Measurements from ENCODE around the gene VPS41.

The VPS41 gene

GRCh38 chr7:38775506-38776175 is 133.3 kb downstream of the VPS41 start:
- ChIA-PET POLR2A (no interaction called here), CTCF (no interaction called here)
- no peak overlapping the region for H3K27ac ChIP-seq (ENCODE audit: extremely low read depth, low read depth, low read length)
- H3K4me1 ChIP-seq (ENCODE audit: control insufficient read depth, insufficient read depth, low read length), result no peaks in the 10 kb centered on the region; the same call in 1 of the 2 replicates
- peaks cover 0 to 5% of the 10 kb centered on the region in 2 experiments; a peak in 2 of 3 replicates for H3K36me3 ChIP-seq (ENCODE audit: control insufficient read depth in 2 of 2, insufficient read depth in 1 of 2, low read length in 2 of 2)
- no peak overlapping the region for H3K4me3 ChIP-seq (ENCODE audit: low read depth, low read length)
- H3K9me3 ChIP-seq (ENCODE audit: control insufficient read depth, insufficient read depth, low read depth, low read length), result no peaks in the 10 kb centered on the region
- TF ChIP-seq SCRT2 (tag by site-specific recombination; IDR thresholded peaks at IDR 0.05), result no peak
- no peak for TF ChIP-seq ZNF76 (tag by site-specific recombination; IDR thresholded peaks at IDR 0.05; ENCODE audit: borderline replicate concordance, low read depth)
- no peak for TF ChIP-seq PRDM4 (tag by site-specific recombination; IDR thresholded peaks at IDR 0.05)
- TF ChIP-seq SETDB1 (IDR thresholded peaks at IDR 0.05; ENCODE audit: insufficient read length, low read length), result no peak

- H3K4me3 ChIP-seq (ENCODE audit: low read depth, low read length), result no peak overlapping the region
- H3K4me1 ChIP-seq (ENCODE audit: control insufficient read depth, insufficient read depth, low read length), result no peaks in the 10 kb centered on the region; the same call in 1 of the 2 replicates
- H3K27ac ChIP-seq (ENCODE audit: extremely low read depth, low read depth, low read length), result no peak overlapping the region
- TF ChIP-seq ZNF530 (tag by site-specific recombination; IDR thresholded peaks at IDR 0.05; ENCODE audit: low read depth), result no peak
- TF ChIP-seq KLF9 (tag by site-specific recombination; IDR thresholded peaks at IDR 0.05; ENCODE audit: low read depth), result no peak
- TF ChIP-seq ZNF280D (tag by site-specific recombination; IDR thresholded peaks at IDR 0.05), result no peak
- no peak for TF ChIP-seq ZBTB26 (tag by site-specific recombination; optimal IDR thresholded peaks at IDR 0.05)
- TF ChIP-seq ZNF184 (tag by site-specific recombination; IDR thresholded peaks at IDR 0.05), result no peak
- TF ChIP-seq KLF17 (tag by site-specific recombination; IDR thresholded peaks at IDR 0.05), result no peak
- H3K36me3 ChIP-seq (ENCODE audit: control insufficient read depth in 2 of 2, insufficient read depth in 1 of 2, low read length in 2 of 2), result peaks cover 0 to 5% of the 10 kb centered on the region in 2 experiments; a peak in 2 of 3 replicates
- CTCF ChIA-PET, result interaction anchor here (0.6 to 0.8 kb wide), 2 partner anchors 680 to 1278 kb away, joined by 3 read pairs; no protein-coding TSS in a partner anchor
- H3K9me3 ChIP-seq (ENCODE audit: control insufficient read depth, insufficient read depth, low read depth, low read length), result no peaks in the 10 kb centered on the region
- POLR2A ChIA-PET, result no interaction called here
These were observed 135.6 kb downstream of the VPS41 start for GRCh38 chr7:38773430-38773829.

GRCh38 chr7:38760226-38760625 is 148.8 kb downstream of the VPS41 start:
- ChIA-PET POLR2A (no interaction called here), CTCF (no interaction called here)
- Histone ChIP-seq H3K36me3 (ENCODE audit: control insufficient read depth in 2 of 2, insufficient read depth in 1 of 2, low read length in 2 of 2) (peaks cover 4 to 6% of the 10 kb centered on the region in 2 experiments; a peak in 2 of 3 replicates), H3K27ac (ENCODE audit: extremely low read depth, low read depth, low read length) (no peak overlapping the region), H3K9me3 (ENCODE audit: control insufficient read depth, insufficient read depth, low read depth, low read length) (no peaks in the 10 kb centered on the region), H3K4me3 (ENCODE audit: low read depth, low read length) (no peak overlapping the region), H3K4me1 (ENCODE audit: control insufficient read depth, insufficient read depth, low read length) (no peaks in the 10 kb centered on the region)
- TF ChIP-seq CTCF (tag by site-specific recombination; IDR thresholded peaks at IDR 0.05), result no peak
- no peak for TF ChIP-seq ZNF677 (tag by site-specific recombination; IDR thresholded peaks at IDR 0.05)
- no peak for TF ChIP-seq GFI1B (tag by site-specific recombination; IDR thresholded peaks at IDR 0.05)

Measured in HEK293 (cell line).